Measurements from ENCODE around the gene FOXI3. TPM values are rescaled to one million over a fixed set of nuclear protein-coding genes. Genes with fewer than 3 reads are reported as not detected.

Gene FOXI3
- total and polyA plus RNA-seq, 3 experiments from 2014 or later = not detected

DNA sequence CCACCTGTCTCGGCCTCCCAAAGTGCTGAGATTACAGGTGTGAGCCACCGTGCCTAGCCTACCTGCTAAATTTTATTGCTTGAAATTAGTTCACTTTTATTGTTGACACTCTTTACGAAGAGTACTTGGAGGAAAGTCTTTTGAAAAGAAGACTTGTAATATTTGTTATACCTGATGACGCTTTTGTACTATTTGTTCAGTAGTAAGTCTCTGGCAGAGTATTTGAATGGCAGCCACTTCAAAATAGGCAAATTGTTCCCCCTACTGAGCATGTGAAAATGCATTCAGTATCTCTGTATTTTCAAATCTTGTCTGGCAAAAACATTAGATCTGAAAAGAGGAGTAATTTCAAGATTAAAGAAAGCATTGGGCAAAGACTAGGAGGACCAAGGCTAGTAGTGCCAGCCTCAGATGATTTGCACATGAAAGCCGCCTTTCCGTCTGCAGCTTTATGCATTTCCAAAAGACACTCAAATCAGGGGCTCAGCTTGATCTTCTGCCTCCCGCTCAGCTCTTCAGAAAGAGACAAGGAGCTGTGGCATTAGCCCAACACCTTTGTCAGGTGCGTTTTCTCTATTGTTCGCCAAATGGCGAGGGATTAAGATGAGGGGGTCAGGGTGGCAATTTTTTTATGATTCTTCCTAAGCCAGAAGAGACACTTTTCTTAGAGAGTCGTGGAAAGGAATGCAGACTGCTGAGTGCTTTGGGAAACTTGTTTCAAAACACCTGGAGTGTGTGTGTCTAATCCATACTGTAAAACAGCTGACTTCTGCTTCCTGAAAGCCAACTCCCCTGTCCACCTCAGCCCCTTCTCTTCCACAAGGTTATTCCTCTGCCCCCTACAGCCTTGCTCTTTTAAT lies 18.8 kb upstream of the FOXI3 start:
- Histone ChIP-seq H3K27me3 (ENCODE audit: insufficient read depth, low read length, poor library complexity, severe bottlenecking) (no peaks in the 10 kb centered on the region), H3K27ac (ENCODE audit: low read depth, low read length) (no peak overlapping the region), H3K9me3 (ENCODE audit: low read length) (no peaks in the 10 kb centered on the region), H3K4me3 (ENCODE audit: low read length) (no peak overlapping the region), H3K4me1 (ENCODE audit: insufficient read depth, low read length) (no peaks in the 10 kb centered on the region), H3K36me3 (ENCODE audit: insufficient read depth, low read length) (no peaks in the 10 kb centered on the region)
- ChIA-PET POLR2A (no interaction called here), CTCF (no interaction called here)
- H3K27me3 Mint-ChIP-seq = peaks cover 11 to 26% of the 10 kb centered on the region in 2 donors
- DNase-seq = no peak
- H3K36me3 Mint-ChIP-seq = no peaks in the 10 kb centered on the region
- no peaks in the 10 kb centered on the region for H3K4me1 Mint-ChIP-seq
- no peak overlapping the region for H3K4me3 Mint-ChIP-seq
- no peak overlapping the region for H3K27ac Mint-ChIP-seq
- H3K9me3 Mint-ChIP-seq = peaks cover 0 to 2% (median 0%) of the 10 kb centered on the region in 5 donors

DNA sequence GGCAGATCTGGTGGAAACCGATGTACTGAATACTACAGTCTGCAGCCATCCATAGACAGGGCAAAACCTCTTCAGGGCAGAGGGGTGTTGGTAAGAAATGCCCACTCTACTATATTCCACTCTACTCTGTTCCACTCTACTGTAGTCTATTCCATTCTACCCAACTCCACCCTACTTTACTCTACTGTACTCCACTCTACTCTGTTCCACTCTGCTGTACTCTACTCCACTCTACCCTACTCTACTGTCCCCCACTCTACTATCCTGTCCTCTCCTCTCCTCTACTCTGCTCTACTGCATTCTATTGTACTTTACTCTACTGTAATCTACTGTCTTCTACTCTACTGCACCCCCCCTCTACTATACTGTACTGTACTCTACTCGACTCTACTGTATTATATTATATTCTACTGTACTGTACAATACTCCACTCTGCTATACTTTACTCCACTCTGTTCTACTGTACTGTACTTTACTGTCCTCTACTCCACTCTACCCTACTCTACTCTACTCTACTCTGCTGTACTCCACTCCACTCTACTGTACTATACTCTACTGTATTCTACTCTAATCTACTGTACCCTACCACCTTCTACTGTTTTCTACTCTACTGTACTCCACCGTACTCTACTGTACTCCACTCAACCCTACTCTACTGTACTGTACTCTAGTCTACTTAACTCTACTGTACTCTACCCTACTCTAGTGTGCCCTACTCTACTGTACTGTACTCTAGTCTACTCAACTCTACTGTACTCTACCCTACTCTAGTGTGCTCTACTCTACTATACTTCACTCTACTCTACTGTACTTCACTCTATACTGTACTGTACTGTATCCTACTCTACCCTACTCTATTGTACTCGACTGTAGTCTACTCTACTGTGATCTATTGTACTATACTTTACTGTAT lies 17.0 kb upstream of the FOXI3 start:
- H3K36me3 Mint-ChIP-seq = no peaks in the 10 kb centered on the region
- peaks cover 0 to 2% (median 0%) of the 10 kb centered on the region in 5 donors for H3K9me3 Mint-ChIP-seq
- H3K27me3 Mint-ChIP-seq = peaks cover 11 to 24% of the 10 kb centered on the region in 2 donors
- H3K27ac Mint-ChIP-seq = no peak overlapping the region
- H3K4me3 Mint-ChIP-seq = no peak overlapping the region
- CTCF ChIA-PET = no interaction called here
- POLR2A ChIA-PET = no interaction called here
- Histone ChIP-seq H3K4me3 (ENCODE audit: low read length) (no peak overlapping the region), H3K4me1 (ENCODE audit: insufficient read depth, low read length) (no peaks in the 10 kb centered on the region), H3K27me3 (ENCODE audit: insufficient read depth, low read length, poor library complexity, severe bottlenecking) (no peaks in the 10 kb centered on the region), H3K36me3 (ENCODE audit: insufficient read depth, low read length) (no peaks in the 10 kb centered on the region), H3K9me3 (ENCODE audit: low read length) (no peaks in the 10 kb centered on the region), H3K27ac (ENCODE audit: low read depth, low read length) (no peak overlapping the region)
- DNase-seq = no peak
- H3K4me1 Mint-ChIP-seq = no peaks in the 10 kb centered on the region

DNA sequence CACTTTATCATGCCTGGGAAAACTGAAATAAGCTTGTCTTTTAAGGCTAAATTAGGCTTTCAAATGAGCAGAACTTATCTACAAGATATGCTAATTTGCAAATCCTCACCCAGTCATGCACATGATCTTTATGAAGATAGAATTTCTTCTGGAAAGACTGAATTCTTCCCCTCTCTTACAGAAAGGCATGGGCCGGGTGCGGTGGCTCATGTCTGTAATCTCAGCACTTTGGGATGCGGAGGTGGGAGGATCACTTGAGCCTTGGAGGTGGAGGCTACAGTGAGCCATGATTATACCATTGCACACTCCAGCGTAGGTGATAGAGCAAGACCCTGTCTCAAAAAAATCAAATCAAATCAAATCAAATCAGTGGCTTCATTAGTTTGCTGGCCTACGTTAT lies 11.7 kb upstream of the FOXI3 start:
- Mint-ChIP-seq H3K4me1 (no peaks in the 10 kb centered on the region), H3K36me3 (no peaks in the 10 kb centered on the region), H3K4me3 (no peak overlapping the region), H3K9me3 (peaks cover 0 to 3% (median 0%) of the 10 kb centered on the region in 5 donors), H3K27me3 (peaks cover 9 to 19% of the 10 kb centered on the region in 2 donors), H3K27ac (no peak overlapping the region)
- Histone ChIP-seq H3K4me1 (ENCODE audit: insufficient read depth, low read length) (no peaks in the 10 kb centered on the region), H3K9me3 (ENCODE audit: low read length) (no peaks in the 10 kb centered on the region), H3K36me3 (ENCODE audit: insufficient read depth, low read length) (no peaks in the 10 kb centered on the region), H3K27ac (ENCODE audit: low read depth, low read length) (no peak overlapping the region), H3K27me3 (ENCODE audit: insufficient read depth, low read length, poor library complexity, severe bottlenecking) (no peaks in the 10 kb centered on the region), H3K4me3 (ENCODE audit: low read length) (no peak overlapping the region)
- ChIA-PET CTCF (no interaction called here), POLR2A (no interaction called here)
- no peak for DNase-seq

DNA sequence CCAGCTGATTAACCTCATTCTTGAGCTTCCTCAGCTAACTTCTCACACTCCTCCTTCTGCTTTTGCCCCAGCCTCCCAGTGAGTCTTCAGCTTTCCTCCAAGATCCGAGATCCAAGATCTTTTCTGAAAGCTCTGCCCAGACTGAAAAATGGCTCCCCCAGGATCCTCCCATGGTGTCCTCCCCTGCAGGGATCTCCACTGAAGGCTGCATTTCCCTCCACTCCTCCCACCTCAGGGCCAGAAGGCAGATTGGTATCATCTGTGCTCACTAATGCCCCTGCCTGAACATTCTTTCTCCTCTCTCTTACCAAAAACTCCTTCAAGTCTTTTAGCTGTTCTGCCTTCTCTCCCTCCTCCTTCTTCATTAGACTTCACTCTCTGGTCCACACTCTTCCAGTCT lies 6.1 kb upstream of the FOXI3 start:
- H3K4me3 Mint-ChIP-seq = no peak overlapping the region
- DNase-seq = no peak
- peaks cover 0 to 9% (median 4%) of the 10 kb centered on the region in 5 donors for H3K9me3 Mint-ChIP-seq
- H3K4me1 Mint-ChIP-seq = no peaks in the 10 kb centered on the region
- H3K4me1 ChIP-seq (ENCODE audit: insufficient read depth, low read length) = no peaks in the 10 kb centered on the region
- H3K27ac Mint-ChIP-seq = no peak overlapping the region
- H3K4me3 ChIP-seq (ENCODE audit: low read length) = no peak overlapping the region
- H3K36me3 Mint-ChIP-seq = no peaks in the 10 kb centered on the region
- H3K27me3 Mint-ChIP-seq = peaks cover 30 to 44% of the 10 kb centered on the region in 2 donors
- CTCF ChIA-PET = no interaction called here
- H3K27ac ChIP-seq (ENCODE audit: low read depth, low read length) = no peak overlapping the region
- no peaks in the 10 kb centered on the region for H3K9me3 ChIP-seq (ENCODE audit: low read length)
- H3K36me3 ChIP-seq (ENCODE audit: insufficient read depth, low read length) = no peaks in the 10 kb centered on the region
- H3K27me3 ChIP-seq (ENCODE audit: insufficient read depth, low read length, poor library complexity, severe bottlenecking) = peaks cover 15% of the 10 kb centered on the region
- POLR2A ChIA-PET = no interaction called here

DNA sequence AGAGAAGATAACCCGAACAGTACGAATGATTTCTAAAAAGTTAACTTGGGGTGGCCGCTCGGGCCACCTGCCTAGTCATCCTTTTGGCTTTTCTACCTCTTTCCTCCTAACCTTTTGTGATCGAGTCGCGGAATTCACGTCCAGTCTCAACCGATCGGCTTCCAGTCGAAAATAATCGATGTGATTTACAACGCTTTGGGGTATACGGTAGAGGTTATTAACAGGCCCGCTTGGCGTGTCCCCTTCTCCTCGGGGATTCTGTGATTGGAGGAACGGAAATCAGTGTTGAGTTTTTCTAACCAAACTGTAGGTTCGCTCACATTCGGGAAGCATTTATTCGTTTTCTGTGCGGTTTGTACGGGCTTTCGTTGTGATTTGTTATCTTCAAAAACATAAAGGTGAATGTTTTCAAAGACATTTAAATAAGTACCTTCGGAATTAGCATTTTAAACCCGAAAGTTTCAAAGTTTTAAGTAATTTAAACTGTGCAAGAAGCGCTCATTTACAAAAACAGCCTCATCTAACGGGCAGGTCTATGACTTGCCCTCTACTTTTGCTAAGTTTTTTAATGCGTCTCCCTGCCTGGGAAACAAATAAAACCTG lies 588 bp upstream of the FOXI3 start:
- Mint-ChIP-seq H3K4me3 (peak overlapping the region; percentile 54 to 87 (median 72)), H3K4me1 (peaks cover 8 to 15% (median 9%) of the 10 kb centered on the region in 3 donors), H3K9me3 (peaks cover 0 to 9% (median 4%) of the 10 kb centered on the region in 5 donors), H3K36me3 (peaks cover 0 to 4% (median 0%) of the 10 kb centered on the region in 3 donors), H3K27me3 (peaks cover 52 to 70% of the 10 kb centered on the region in 2 donors), H3K27ac (peak overlapping the region in 1 of 8 donors; percentile 26)
- no peaks in the 10 kb centered on the region for H3K9me3 ChIP-seq (ENCODE audit: low read length)
- CTCF ChIA-PET = no interaction called here
- POLR2A ChIA-PET = no interaction called here
- H3K4me1 ChIP-seq (ENCODE audit: insufficient read depth, low read length) = no peaks in the 10 kb centered on the region
- H3K27me3 ChIP-seq (ENCODE audit: insufficient read depth, low read length, poor library complexity, severe bottlenecking) = peaks cover 36% of the 10 kb centered on the region
- no peak overlapping the region for H3K4me3 ChIP-seq (ENCODE audit: low read length)
- H3K36me3 ChIP-seq (ENCODE audit: insufficient read depth, low read length) = no peaks in the 10 kb centered on the region
- no peak for DNase-seq
- no peak overlapping the region for H3K27ac ChIP-seq (ENCODE audit: low read depth, low read length)

DNA sequence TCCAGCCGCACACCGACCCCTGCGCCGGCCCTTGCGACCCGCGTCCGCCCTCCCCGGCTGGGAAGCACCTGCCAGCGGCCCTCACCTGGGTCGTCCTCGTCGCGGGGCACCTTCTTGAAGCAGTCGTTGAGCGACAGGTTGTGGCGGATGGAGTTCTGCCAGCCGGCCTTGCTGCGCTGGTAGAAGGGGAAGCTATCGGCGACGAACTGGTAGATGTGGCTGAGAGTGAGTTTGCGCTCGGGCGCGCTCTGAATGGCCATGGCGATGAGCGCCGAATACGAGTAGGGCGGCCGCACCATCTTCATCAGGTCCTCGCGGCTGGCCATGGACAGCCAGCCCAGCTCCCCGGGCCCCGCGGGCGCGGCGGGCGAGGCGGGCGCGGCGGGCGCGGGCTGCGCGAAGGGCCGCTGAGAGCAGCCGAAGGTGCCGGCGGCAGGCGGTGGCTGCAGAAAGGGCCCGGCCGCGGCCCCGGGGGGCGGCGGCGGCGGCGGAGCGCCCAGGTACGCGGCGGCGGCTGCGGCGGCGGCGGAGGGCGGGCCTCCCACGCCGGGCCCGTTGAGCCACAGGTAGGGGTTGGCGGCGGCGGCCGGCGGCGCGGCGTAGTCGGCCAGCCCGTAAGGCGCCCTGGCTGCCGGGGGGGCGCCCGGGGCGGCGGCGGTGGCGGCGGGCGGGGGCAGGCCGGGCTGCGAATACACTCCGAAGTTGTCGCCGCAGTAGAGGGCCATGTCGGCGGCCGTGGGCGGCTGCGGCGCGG lies 505 bp downstream of the FOXI3 start:
- Histone ChIP-seq H3K36me3 (ENCODE audit: insufficient read depth, low read length) (no peaks in the 10 kb centered on the region), H3K4me3 (ENCODE audit: low read length) (no peak overlapping the region), H3K4me1 (ENCODE audit: insufficient read depth, low read length) (no peaks in the 10 kb centered on the region), H3K27me3 (ENCODE audit: insufficient read depth, low read length, poor library complexity, severe bottlenecking) (peaks cover 38% of the 10 kb centered on the region), H3K9me3 (ENCODE audit: low read length) (no peaks in the 10 kb centered on the region), H3K27ac (ENCODE audit: low read depth, low read length) (no peak overlapping the region)
- peaks cover 0 to 9% (median 4%) of the 10 kb centered on the region in 5 donors for H3K9me3 Mint-ChIP-seq
- peaks cover 0 to 4% (median 0%) of the 10 kb centered on the region in 3 donors for H3K36me3 Mint-ChIP-seq
- peaks cover 8 to 15% (median 9%) of the 10 kb centered on the region in 3 donors for H3K4me1 Mint-ChIP-seq
- peak in 2 of 5 donors; percentile 12 to 50 for DNase-seq
- peaks cover 56 to 75% of the 10 kb centered on the region in 2 donors for H3K27me3 Mint-ChIP-seq
- peak overlapping the region in 1 of 8 donors; percentile 56 for H3K27ac Mint-ChIP-seq
- H3K4me3 Mint-ChIP-seq = peak overlapping the region; percentile 17 to 87 (median 73)
- ChIA-PET POLR2A (no interaction called here), CTCF (no interaction called here)

DNA sequence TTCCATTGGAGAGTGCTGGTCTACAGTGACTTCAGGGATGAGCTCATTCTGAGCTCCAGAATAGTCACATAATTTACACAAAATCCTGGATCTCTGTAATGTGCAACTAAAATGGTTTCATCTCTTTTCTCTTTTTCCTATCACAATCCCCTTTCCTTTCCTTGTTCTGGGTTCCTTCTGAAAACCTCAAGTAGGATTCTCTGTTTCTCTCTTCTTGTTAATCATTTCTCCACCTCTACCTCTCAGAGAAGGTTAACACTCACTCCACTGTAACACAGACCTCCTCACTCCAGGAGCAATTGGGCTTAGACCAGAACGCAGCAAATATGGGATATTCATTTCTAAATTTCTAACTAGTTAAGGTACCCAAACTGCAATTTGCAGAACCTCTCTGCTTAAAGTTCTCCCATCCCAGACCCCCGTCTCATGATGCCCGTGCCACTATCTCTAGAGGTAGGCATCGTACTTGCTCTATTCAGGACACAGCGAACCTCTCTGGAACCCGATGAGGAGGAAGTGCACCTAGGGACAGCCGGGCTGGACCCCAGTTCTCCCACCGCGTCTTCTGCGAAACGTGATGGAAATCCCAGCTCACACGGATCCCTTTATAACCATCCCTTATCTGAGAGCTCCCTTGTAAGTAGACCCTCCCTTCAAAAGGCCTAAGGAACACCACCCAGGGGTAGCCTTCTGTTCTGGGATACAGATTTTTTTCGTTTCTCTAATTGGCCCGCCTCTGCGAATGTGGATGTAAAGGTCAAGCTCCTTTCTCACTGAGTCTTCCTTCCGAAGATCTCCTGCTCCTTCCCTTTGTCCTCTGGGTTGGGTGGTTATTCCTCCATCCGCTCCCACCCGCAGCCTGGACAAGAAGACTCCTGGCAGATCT lies 1.3 kb downstream of the FOXI3 start:
- Mint-ChIP-seq H3K27me3 (peaks cover 62 to 78% of the 10 kb centered on the region in 2 donors), H3K27ac (peak overlapping the region in 1 of 8 donors; percentile 56), H3K36me3 (peaks cover 0 to 4% (median 0%) of the 10 kb centered on the region in 3 donors), H3K4me1 (peaks cover 8 to 15% (median 9%) of the 10 kb centered on the region in 3 donors), H3K9me3 (peaks cover 0 to 9% (median 4%) of the 10 kb centered on the region in 5 donors), H3K4me3 (peak overlapping the region; percentile 17 to 77 (median 70))
- no peaks in the 10 kb centered on the region for H3K4me1 ChIP-seq (ENCODE audit: insufficient read depth, low read length)
- H3K9me3 ChIP-seq (ENCODE audit: low read length) = no peaks in the 10 kb centered on the region
- H3K27ac ChIP-seq (ENCODE audit: low read depth, low read length) = no peak overlapping the region
- ChIA-PET CTCF (no interaction called here), POLR2A (no interaction called here)
- no peak overlapping the region for H3K4me3 ChIP-seq (ENCODE audit: low read length)
- no peak for DNase-seq
- H3K27me3 ChIP-seq (ENCODE audit: insufficient read depth, low read length, poor library complexity, severe bottlenecking) = peaks cover 42% of the 10 kb centered on the region
- H3K36me3 ChIP-seq (ENCODE audit: insufficient read depth, low read length) = no peaks in the 10 kb centered on the region

Data from CD8-positive, alpha-beta memory T cell (primary cell).